Upper lobe of right lung (tissue), 1 donor: ENCODE results near the gene DIS3L2. TPM values are rescaled to one million over a fixed set of nuclear protein-coding genes. Genes with fewer than 3 reads are reported as not detected.

Experiments used
- ATAC-seq: fragments of 200-7000 bp; cut with Tn5 transposase; one replicate; pipeline ENCODE4 v1.9.1; 2020; ENCODE audit warnings: mild to moderate bottlenecking, moderate library complexity
- DNase-seq: peaks from one replicate; pipeline ENCODE4 v3.0.0-alpha.2; 2020
- H3K27ac ChIP-seq: fragments of 200-600 bp; one replicate; pipeline ENCODE4 v1.8.0; 2022
- H3K27me3 ChIP-seq: fragments of 200-600 bp; one replicate; pipeline ENCODE4 v1.8.0; 2022; ENCODE audit warnings: mild to moderate bottlenecking
- H3K36me3 ChIP-seq: fragments of 200-600 bp; one replicate; pipeline ENCODE4 v1.8.0; 2022
- H3K4me1 ChIP-seq: fragments of 200-600 bp; one replicate; pipeline ENCODE4 v1.8.0; 2022
- H3K4me3 ChIP-seq: fragments of 200-600 bp; one replicate; pipeline ENCODE4 v1.8.0; 2022; ENCODE audit warnings: mild to moderate bottlenecking
- H3K9me3 ChIP-seq: fragments of 200-600 bp; one replicate; pipeline ENCODE4 v1.8.0; 2022
- intact Hi-C: fragments of 100-400 bp; cut with DNase I; formaldehyde crosslinking; loops from one replicate; pipeline ENCODE4 v1.11.0; 2022
- total RNA-seq: library from RNA; stranded (reverse); fragmentation: NEBNext Ultra II Directional; extraction: Animal tissue kit (Norgen Biotek cat#: 25700); gene quantifications from one replicate; pipeline ENCODE4 v1.2.1, GENCODE V29; 2021
- TF ChIP-seq, protein P1 (sequence below): fragments of 200-600 bp; IDR thresholded peaks from one replicate; pipeline ENCODE4 v1.8.0; 2022; ENCODE audit warnings: antibody characterized with exemption
- donor health status: DM: no; HTN: yes; CAD: no; lungs with severe emphysema.

Gene DIS3L2
- total RNA-seq, 1 donor from 2014 or later = 35.8 TPM

DNA sequence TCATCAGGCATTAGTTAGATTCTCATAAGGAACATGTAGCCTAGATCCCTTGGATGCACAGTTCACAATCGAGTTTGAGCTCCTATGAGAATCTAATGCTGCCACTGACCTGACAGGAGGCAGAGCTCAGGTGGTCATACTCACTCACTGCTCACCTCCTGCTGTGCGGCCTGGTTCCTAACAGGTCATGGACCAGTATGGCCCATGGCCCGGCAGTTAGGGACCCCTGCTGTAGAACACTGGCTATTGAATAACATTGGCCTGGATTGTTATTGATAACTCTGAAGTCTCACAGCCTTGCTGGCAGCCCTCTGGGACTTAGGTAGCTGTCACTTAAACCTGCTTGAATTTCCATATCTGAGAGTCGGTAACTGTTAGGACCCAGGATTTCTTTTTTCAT is 302.6 kb downstream of the DIS3L2 start:
- DNase-seq (no peak), ATAC-seq (no peak)
- no peaks in the 10 kb centered on the region for H3K27me3 ChIP-seq
- intact Hi-C loops = no loop called here
- no peak overlapping the region for H3K27ac ChIP-seq
- H3K36me3 ChIP-seq = peaks cover 40% of the 10 kb centered on the region
- peaks cover 3% of the 10 kb centered on the region for H3K4me1 ChIP-seq
- H3K4me3 ChIP-seq = no peak overlapping the region
- TF ChIP-seq, protein P1, sequence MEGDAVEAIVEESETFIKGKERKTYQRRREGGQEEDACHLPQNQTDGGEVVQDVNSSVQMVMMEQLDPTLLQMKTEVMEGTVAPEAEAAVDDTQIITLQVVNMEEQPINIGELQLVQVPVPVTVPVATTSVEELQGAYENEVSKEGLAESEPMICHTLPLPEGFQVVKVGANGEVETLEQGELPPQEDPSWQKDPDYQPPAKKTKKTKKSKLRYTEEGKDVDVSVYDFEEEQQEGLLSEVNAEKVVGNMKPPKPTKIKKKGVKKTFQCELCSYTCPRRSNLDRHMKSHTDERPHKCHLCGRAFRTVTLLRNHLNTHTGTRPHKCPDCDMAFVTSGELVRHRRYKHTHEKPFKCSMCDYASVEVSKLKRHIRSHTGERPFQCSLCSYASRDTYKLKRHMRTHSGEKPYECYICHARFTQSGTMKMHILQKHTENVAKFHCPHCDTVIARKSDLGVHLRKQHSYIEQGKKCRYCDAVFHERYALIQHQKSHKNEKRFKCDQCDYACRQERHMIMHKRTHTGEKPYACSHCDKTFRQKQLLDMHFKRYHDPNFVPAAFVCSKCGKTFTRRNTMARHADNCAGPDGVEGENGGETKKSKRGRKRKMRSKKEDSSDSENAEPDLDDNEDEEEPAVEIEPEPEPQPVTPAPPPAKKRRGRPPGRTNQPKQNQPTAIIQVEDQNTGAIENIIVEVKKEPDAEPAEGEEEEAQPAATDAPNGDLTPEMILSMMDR = no peak
- H3K9me3 ChIP-seq = no peaks in the 10 kb centered on the region

GRCh38 chr2:232265329-232265728 is 303.8 kb downstream of the DIS3L2 start:
- TF ChIP-seq, protein P1 = no peak
- peaks cover 38% of the 10 kb centered on the region for H3K36me3 ChIP-seq
- intact Hi-C loops = no loop called here
- no peaks in the 10 kb centered on the region for H3K4me1 ChIP-seq
- DNase-seq = no peak
- H3K27me3 ChIP-seq = no peaks in the 10 kb centered on the region
- no peak overlapping the region for H3K4me3 ChIP-seq
- no peak overlapping the region for H3K27ac ChIP-seq
- no peaks in the 10 kb centered on the region for H3K9me3 ChIP-seq
- no peak for ATAC-seq

GRCh38 chr2:232268636-232269165 is 307.2 kb downstream of the DIS3L2 start:
- TF ChIP-seq, protein P1 = no peak
- ATAC-seq = no peak
- Histone ChIP-seq H3K4me3 (no peak overlapping the region), H3K27ac (no peak overlapping the region), H3K4me1 (no peaks in the 10 kb centered on the region), H3K9me3 (no peaks in the 10 kb centered on the region), H3K36me3 (peaks cover 27% of the 10 kb centered on the region), H3K27me3 (no peaks in the 10 kb centered on the region)
- intact Hi-C loops = no loop called here
- DNase-seq = no peak

GRCh38 chr2:232269867-232270266 is 308.4 kb downstream of the DIS3L2 start:
- Histone ChIP-seq H3K4me3 (no peak overlapping the region), H3K4me1 (no peaks in the 10 kb centered on the region), H3K27ac (no peak overlapping the region), H3K9me3 (no peaks in the 10 kb centered on the region), H3K27me3 (no peaks in the 10 kb centered on the region), H3K36me3 (peaks cover 16% of the 10 kb centered on the region)
- DNase-seq (no peak), ATAC-seq (no peak)
- intact Hi-C loops = no loop called here
- TF ChIP-seq, protein P1 = no peak

DNA sequence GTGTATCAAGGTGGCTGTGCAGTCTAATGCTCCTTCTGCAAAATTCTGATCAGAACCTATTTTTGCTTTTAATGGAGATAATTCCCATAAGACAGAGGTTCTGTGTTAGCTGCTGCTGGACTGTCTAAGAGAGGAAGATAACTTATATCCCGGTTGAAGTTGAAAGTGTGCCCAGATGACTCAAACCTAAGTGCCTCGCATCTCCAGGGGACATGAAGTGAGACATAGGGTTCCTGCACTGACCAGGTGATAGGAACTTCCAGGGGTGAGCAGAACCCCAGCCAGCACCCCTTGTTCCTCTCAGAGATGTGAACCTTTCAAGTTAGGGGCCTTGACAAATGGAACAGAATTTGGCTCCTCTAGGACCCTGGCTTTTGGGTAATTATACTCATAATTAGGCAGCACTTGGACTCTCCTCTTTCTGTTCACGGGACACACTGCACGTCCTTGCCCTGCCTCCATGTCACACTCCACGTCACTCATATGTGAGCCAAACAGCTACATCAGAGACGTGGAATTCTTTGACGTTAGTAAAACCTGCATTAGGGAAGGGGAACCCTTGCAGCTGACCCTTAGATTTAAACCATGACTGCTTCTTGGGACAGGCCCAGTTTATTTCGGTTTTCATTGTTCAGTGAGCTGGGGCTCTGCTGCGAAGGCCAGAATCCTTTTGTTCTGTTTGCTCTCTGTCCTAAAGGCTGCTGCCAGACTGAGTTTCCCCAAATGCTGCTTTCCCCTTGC is 312.6 kb downstream of the DIS3L2 start:
- Histone ChIP-seq H3K27ac (no peak overlapping the region), H3K9me3 (no peaks in the 10 kb centered on the region), H3K36me3 (no peaks in the 10 kb centered on the region), H3K27me3 (no peaks in the 10 kb centered on the region), H3K4me1 (no peaks in the 10 kb centered on the region), H3K4me3 (no peak overlapping the region)
- intact Hi-C loops = no loop called here
- ATAC-seq (no peak), DNase-seq (no peak)
- TF ChIP-seq, protein P1 = no peak
